Central memory CD8-positive, alpha-beta T cell (primary cell): ENCODE measurements around the gene LINS1.

Experiments
- ATAC-seq: fragments of 150-1000 bp; cut with Tn5 transposase; replicated peaks from 2 replicates; pipeline ENCODE4 v1.10.0; 2022; ENCODE audit warnings: mild to moderate bottlenecking, moderate FRiP score, moderate number of reproducible peaks; ENCODE audit not compliant: poor library complexity, severe bottlenecking; ENCODE audit errors: extremely low read depth
- DNase-seq, 2 donors: peaks; one replicate each; pipeline ENCODE4 v3.0.0; 2021; ENCODE audit warnings: low spot score in 2 of 2
- H3K27ac Mint-ChIP-seq: one replicate; pipeline ENCODE4 v1.8.0; 2022; ENCODE audit warnings: low read depth, mild to moderate bottlenecking, moderate library complexity, mixed read lengths
- H3K27me3 Mint-ChIP-seq: one replicate; pipeline ENCODE4 v1.8.0; 2022; ENCODE audit warnings: mixed read lengths
- H3K36me3 Mint-ChIP-seq: one replicate; pipeline ENCODE4 v1.8.0; 2022; ENCODE audit warnings: mild to moderate bottlenecking, moderate library complexity, mixed read lengths; ENCODE audit not compliant: insufficient read depth
- H3K4me1 Mint-ChIP-seq: one replicate; pipeline ENCODE4 v1.8.0; 2022; ENCODE audit warnings: mixed read lengths
- H3K4me3 Mint-ChIP-seq: one replicate; pipeline ENCODE4 v1.8.0; 2022; ENCODE audit warnings: mild to moderate bottlenecking, moderate library complexity, mixed read lengths
- H3K9me3 Mint-ChIP-seq: one replicate; pipeline ENCODE4 v1.8.0; 2022; ENCODE audit warnings: mixed read lengths

LINS1 gene

GRCh38 chr15:100533886-100534285 is 68.1 kb downstream of the LINS1 start:
- no peaks in the 10 kb centered on the region for H3K36me3 Mint-ChIP-seq
- no peak overlapping the region for H3K27ac Mint-ChIP-seq
- ATAC-seq = no peak
- no peaks in the 10 kb centered on the region for H3K4me1 Mint-ChIP-seq
- no peaks in the 10 kb centered on the region for H3K9me3 Mint-ChIP-seq
- no peak for DNase-seq
- no peak overlapping the region for H3K4me3 Mint-ChIP-seq
- H3K27me3 Mint-ChIP-seq = peaks cover 37% of the 10 kb centered on the region

- no peaks in the 10 kb centered on the region for H3K9me3 Mint-ChIP-seq
- ATAC-seq (no peak), DNase-seq (no peak)
- peaks cover 37% of the 10 kb centered on the region for H3K27me3 Mint-ChIP-seq
- H3K27ac Mint-ChIP-seq = no peak overlapping the region
- no peaks in the 10 kb centered on the region for H3K4me1 Mint-ChIP-seq
- H3K4me3 Mint-ChIP-seq = no peak overlapping the region
- H3K36me3 Mint-ChIP-seq = no peaks in the 10 kb centered on the region
Measured at GRCh38 chr15:100531823-100532327, 70.1 kb downstream of the LINS1 start.

- no peak for DNase-seq
- ATAC-seq = no peak
- H3K9me3 Mint-ChIP-seq = no peaks in the 10 kb centered on the region
- no peaks in the 10 kb centered on the region for H3K36me3 Mint-ChIP-seq
- peaks cover 37% of the 10 kb centered on the region for H3K27me3 Mint-ChIP-seq
- no peaks in the 10 kb centered on the region for H3K4me1 Mint-ChIP-seq
- no peak overlapping the region for H3K27ac Mint-ChIP-seq
- H3K4me3 Mint-ChIP-seq = no peak overlapping the region
Measured at GRCh38 chr15:100531204-100531603, 70.8 kb downstream of the LINS1 start.

GRCh38 chr15:100529556-100529955 is 72.4 kb downstream of the LINS1 start:
- DNase-seq (no peak), ATAC-seq (no peak)
- Mint-ChIP-seq H3K9me3 (no peaks in the 10 kb centered on the region), H3K27me3 (peaks cover 37% of the 10 kb centered on the region), H3K27ac (no peak overlapping the region), H3K4me1 (no peaks in the 10 kb centered on the region), H3K36me3 (no peaks in the 10 kb centered on the region), H3K4me3 (no peak overlapping the region)

GRCh38 chr15:100528833-100529428 is 73.1 kb downstream of the LINS1 start, which contains the start of gene CERS3:
Gene CERS3 (minus strand): TSS chr15:100528950. CDS start chr15:100501849, 27,101 bp downstream.
- ATAC-seq = no peak
- DNase-seq = no peak
- H3K9me3 Mint-ChIP-seq = no peaks in the 10 kb centered on the region

GRCh38 chr15:100526027-100526481 is 75.9 kb downstream of the LINS1 start:
- peaks cover 12% of the 10 kb centered on the region for H3K27me3 Mint-ChIP-seq
- no peak overlapping the region for H3K4me3 Mint-ChIP-seq
- H3K27ac Mint-ChIP-seq = no peak overlapping the region
- DNase-seq (no peak), ATAC-seq (no peak)
- no peaks in the 10 kb centered on the region for H3K36me3 Mint-ChIP-seq
- peaks cover 1% of the 10 kb centered on the region for H3K4me1 Mint-ChIP-seq
- no peaks in the 10 kb centered on the region for H3K9me3 Mint-ChIP-seq

More at GRCh38 chr15:100528833-100529428, 73.1 kb downstream of the LINS1 start, which contains the start of gene CERS3:
- Mint-ChIP-seq H3K27ac (no peak within 1 kb of the TSS), H3K4me3 (no peak within 1 kb of the TSS), H3K4me1 (no peaks in the 10 kb centered on the region), H3K27me3 (peaks cover 37% of the 10 kb centered on the region), H3K36me3 (no peaks in the 10 kb centered on the region)

- no peak overlapping the region for H3K4me3 Mint-ChIP-seq
Measured at GRCh38 chr15:100525436-100525835, 76.5 kb downstream of the LINS1 start.

GRCh38 chr15:100524326-100524725 is 77.7 kb downstream of the LINS1 start:
- no peaks in the 10 kb centered on the region for H3K36me3 Mint-ChIP-seq
- no peaks in the 10 kb centered on the region for H3K27me3 Mint-ChIP-seq
- H3K4me3 Mint-ChIP-seq = no peak overlapping the region
- DNase-seq (no peak), ATAC-seq (no peak)
- no peak overlapping the region for H3K27ac Mint-ChIP-seq
- H3K9me3 Mint-ChIP-seq = no peaks in the 10 kb centered on the region
- H3K4me1 Mint-ChIP-seq = peaks cover 9% of the 10 kb centered on the region

More at GRCh38 chr15:100525436-100525835, 76.5 kb downstream of the LINS1 start:
- H3K36me3 Mint-ChIP-seq = no peaks in the 10 kb centered on the region
- ATAC-seq (no peak), DNase-seq (no peak)
- H3K4me1 Mint-ChIP-seq = peaks cover 8% of the 10 kb centered on the region
- no peaks in the 10 kb centered on the region for H3K9me3 Mint-ChIP-seq
- no peak overlapping the region for H3K27ac Mint-ChIP-seq
- peaks cover 6% of the 10 kb centered on the region for H3K27me3 Mint-ChIP-seq

GRCh38 chr15:100521907-100522306 is 80.1 kb downstream of the LINS1 start:
- Mint-ChIP-seq H3K27me3 (no peaks in the 10 kb centered on the region), H3K4me3 (no peak overlapping the region), H3K9me3 (no peaks in the 10 kb centered on the region), H3K4me1 (peaks cover 9% of the 10 kb centered on the region), H3K27ac (no peak overlapping the region), H3K36me3 (no peaks in the 10 kb centered on the region)
- DNase-seq (no peak), ATAC-seq (no peak)

- H3K4me3 Mint-ChIP-seq = no peak overlapping the region
- peaks cover 9% of the 10 kb centered on the region for H3K4me1 Mint-ChIP-seq
- no peaks in the 10 kb centered on the region for H3K27me3 Mint-ChIP-seq
- no peak overlapping the region for H3K27ac Mint-ChIP-seq
- ATAC-seq (no peak), DNase-seq (no peak)
- H3K9me3 Mint-ChIP-seq = no peaks in the 10 kb centered on the region
- H3K36me3 Mint-ChIP-seq = no peaks in the 10 kb centered on the region
Measured at GRCh38 chr15:100520132-100520921, 81.7 kb downstream of the LINS1 start.

- Mint-ChIP-seq H3K4me3 (no peak overlapping the region), H3K9me3 (no peaks in the 10 kb centered on the region), H3K27me3 (peaks cover 12% of the 10 kb centered on the region), H3K4me1 (peaks cover 9% of the 10 kb centered on the region), H3K27ac (peak overlapping the region; percentile 16), H3K36me3 (no peaks in the 10 kb centered on the region)
- no peak for ATAC-seq
- DNase-seq = no peak
Measured at GRCh38 chr15:100517846-100518245, 84.1 kb downstream of the LINS1 start.
